NOMO-1 (cell line): Measurements from ENCODE around the gene PAK2.
"Not testable (repeated sequence)": the region's sequence is repeated elsewhere in the genome, so short reads cannot be mapped to it uniquely, and the experiment has no call there.

Source experiments
- DNase-seq, 2 experiments: peaks; one replicate each; lab custom pipeline; 2025; ENCODE audit not compliant: unreplicated experiment in 2 of 2; lab: John Stamatoyannopoulos, UW

PAK2 gene

GRCh38 chr3:196739671-196740480, at the start of gene PAK2:
Gene PAK2 (plus strand): TSS chr3:196739857. CDS start chr3:196782647, 42,790 bp downstream.
- DNase-seq: peak; percentile 96 to 98

DNA sequence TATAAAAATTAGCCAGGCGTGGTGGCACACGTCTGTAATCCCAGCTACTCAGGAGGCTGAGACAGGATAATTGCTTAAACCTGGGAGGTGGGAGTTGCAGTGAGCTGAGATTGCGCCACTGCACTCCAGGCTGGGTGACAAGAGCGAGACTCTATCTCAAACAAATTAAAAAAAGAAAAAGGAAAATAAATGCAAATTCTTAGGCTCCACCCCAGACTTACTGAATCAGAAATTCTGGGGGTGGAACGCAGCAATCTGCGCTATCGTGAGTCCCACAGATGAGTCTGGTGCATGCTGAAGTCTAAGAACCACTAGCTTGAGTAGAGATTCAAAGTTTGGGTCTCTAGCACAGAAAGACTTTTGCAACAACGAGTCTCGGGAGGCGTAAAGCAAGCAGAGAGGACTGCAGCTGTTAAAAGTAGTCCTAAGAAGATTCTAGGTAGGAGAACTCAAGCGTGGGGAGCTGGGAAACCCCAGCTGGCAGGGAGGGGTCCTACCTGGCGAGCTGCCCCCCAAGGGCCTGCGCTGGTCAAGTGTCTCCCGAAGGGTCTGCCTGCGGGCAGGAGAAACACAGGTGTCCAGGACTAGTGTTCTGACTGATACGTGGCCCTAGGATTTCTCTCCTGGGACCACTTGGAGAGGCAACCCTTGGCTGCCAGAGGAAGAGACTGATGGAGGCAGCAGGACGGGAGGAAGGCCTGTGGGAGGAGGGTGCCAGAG, 49.6 kb upstream of the PAK2 start:
- no peak for DNase-seq

- peak; percentile 46 to 64 for DNase-seq
These were observed 48.3 kb upstream of the PAK2 start for GRCh38 chr3:196691386-196691785.

- DNase-seq: peak; percentile 47 to 76
These were observed 45.4 kb upstream of the PAK2 start for GRCh38 chr3:196694202-196694638.

- no peak for DNase-seq
These were observed 44.5 kb upstream of the PAK2 start for GRCh38 chr3:196694941-196695848.

DNA sequence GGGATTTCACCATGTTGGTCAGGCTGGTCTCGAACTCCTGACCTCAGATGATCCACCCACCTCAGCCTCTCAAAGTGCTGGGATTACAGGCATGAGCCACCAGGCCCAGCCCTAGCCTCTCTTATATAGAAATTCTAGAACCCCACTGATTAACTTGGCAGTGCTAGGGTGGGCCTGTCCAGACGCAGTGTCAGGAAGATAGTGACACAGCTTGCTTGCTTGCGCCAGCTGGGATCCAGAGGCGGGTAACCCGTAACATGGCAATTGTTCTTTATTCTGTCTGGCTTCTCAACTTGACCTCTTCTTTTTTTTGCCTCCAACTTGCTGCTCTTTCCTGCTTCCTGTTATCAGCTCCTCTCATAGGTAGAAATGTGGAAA, 43.8 kb upstream of the PAK2 start:
- no peak for DNase-seq

DNA sequence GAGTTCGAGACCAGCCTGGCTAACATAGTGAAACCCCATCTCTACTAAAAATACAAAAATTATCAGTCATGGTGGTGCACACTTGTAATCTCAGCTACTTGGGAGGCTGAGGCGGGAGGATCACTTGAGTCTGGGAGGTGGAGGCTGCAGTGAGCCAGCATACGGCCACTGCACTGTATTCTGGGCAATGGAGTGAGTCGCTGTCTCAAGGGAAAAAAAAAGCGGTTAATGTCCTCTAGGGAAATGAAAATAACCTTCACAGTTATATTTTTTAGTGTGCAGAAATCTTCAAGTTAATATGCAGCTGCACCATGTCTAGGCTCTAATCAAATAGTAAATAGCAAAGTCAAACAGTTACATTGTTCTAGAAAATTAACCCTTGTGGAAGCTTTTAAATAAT, 42.4 kb upstream of the PAK2 start:
- no peak for DNase-seq

DNA sequence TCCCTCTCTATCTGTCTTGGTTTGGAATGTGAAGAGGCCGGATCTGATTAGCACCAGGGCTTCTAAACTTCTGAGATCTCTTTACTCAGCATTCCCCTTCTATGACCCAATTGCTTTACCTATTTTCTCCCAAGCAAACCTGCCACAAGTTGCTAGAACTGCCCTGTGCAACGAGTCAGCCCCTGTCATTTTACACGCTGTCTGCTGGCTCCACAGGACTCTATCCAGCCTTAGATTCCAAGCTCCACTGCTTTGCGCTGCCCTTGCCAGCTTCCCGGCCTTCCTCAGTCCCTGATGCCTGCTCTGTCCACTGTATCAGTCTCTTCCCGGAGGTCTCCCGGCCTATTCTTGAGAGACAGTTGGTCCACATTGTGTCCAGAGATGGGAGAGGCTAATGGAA, 39.9 kb upstream of the PAK2 start:
- no peak for DNase-seq

DNA sequence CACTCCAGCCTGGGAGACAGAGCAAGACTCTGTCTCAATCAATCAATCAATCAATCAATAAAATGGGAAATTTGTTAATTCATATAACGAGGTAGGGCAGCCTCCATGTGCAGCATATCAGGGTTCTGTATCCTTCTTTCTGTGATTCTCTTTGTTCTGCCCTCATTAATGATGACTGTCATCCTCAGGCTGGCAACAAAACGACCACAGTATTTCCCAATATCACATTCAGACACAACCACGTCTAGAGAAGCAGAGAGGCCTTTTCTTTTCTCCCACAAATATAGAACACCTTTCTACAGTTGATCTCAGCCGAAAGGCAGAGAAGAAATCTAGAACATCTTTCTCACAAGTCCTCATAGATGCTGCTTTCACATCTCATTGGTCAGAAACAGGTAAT, 38.9 kb upstream of the PAK2 start:
- DNase-seq: peak; percentile 59 to 89

DNA sequence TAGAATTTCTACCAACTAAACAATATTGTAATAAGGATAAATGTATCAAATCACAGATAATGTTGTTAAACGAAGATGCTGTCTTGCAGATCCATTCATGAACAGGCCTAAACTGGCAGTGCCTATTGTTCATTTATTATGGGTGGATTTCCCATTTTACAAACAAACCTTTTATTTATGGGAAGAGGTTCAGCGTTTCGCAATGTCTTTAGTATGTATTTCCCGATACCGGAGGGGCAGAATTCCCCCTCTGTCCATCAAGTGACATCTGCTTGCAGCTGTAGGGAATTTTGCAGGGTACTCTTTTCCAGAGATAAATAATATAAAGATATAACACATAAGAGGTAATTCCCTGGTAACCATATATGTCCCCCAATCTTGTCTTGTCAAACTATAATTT, 33.3 kb upstream of the PAK2 start:
- no peak for DNase-seq

DNA sequence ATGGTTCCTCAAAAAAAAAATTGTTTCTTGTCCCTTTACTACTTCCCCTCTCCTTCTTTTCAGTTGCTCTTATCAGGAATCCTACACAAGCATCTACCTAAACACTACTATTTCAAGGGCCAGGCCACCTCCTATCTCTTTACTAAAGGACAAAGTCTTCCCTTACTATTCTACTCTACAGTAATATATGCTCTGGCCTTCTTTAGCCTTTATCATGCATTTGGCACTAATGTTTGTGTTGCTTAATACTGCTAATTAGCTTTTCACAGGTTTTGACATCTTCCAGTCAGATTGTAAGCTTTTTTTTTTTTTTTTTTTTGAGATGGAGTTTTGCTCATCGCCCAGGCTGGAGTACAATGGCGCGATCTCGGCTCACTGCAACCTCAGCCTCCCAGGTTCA, 32.9 kb upstream of the PAK2 start:
- peak; percentile 44 to 87 for DNase-seq

- no peak for DNase-seq
These were observed 32.1 kb upstream of the PAK2 start for GRCh38 chr3:196707566-196707965.

GRCh38 chr3:196708467-196708866, 31.2 kb upstream of the PAK2 start:
- DNase-seq: no peak

GRCh38 chr3:196711838-196712513, 27.7 kb upstream of the PAK2 start, which contains the start of the genes CEP19 and PIGX:
Gene CEP19 (minus strand): TSS chr3:196712250. CDS start chr3:196708657, 3,593 bp downstream.
Gene PIGX (plus strand): TSS chr3:196712377.
- DNase-seq: peak; percentile 88 to 92

DNA sequence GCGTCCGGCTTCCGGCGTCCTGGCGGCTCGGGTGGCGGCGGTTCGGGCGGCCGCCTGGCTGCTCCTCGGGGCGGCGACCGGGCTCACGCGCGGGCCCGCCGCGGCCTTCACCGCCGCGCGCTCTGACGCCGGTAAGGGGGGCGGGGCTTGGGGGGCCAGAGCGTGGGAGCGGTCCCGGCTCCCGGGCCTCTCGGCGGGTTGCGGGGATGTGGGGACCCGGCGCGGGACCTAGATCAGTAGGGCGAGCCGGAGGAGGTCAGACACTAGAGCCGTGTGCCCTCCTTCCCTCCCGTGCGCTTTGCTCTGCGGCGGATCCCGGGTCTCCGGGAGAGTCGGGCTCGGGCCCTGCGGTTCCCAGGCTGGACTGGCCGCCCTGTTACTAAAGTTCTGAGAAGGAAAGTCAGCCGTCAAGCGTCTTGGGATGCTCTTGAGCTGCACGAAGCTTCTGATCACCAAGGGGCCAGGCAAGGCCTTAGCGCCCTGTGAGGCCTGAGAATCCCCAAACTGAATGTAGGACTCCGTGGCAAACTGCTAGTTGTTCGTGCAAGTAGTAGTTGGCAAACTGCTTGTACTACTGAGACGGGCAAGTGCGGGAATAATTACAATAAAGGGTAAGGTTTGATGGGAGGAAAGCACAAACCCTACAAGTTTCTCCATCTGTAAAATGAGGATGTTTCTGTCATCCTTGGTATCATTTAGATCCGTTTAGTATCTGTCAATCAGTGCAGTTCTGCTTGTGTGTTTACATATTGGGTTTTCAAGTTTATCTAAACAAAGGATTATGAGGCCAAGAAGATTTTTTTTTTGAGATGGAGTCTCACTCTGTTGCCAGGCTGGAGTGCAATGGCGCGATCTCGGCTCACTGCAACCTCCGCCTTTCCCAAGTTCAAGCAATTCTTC, 26.9 kb upstream of the PAK2 start:
- peak; percentile 62 to 83 for DNase-seq

- not testable (repeated sequence) for DNase-seq
These were observed 22.5 kb upstream of the PAK2 start for GRCh38 chr3:196717162-196717561.

GRCh38 chr3:196721097-196721496, 18.6 kb upstream of the PAK2 start:
- no peak for DNase-seq

- no peak for DNase-seq
These were observed 12.6 kb upstream of the PAK2 start for GRCh38 chr3:196726788-196727675.
